GM13977 (cell line): ENCODE measurements around the gene SLC6A15.

Experiments used
- DNase-seq: peaks from one replicate; pipeline ENCODE4 v3.0.0; 2012; ENCODE audit warnings: low spot score
- in situ Hi-C: fragments of 300-500 bp; cut with MboI; formaldehyde crosslinking; loops from one replicate; pipeline ENCODE4 v1.12.0; 2022; ENCODE audit warnings: low sequenced_read_pairs, low pct_unique_long_range_greater_than_20kb, mixed read lengths, inconsistent platforms; ENCODE audit not compliant: unreplicated experiment
- TF ChIP-seq, protein P1 (sequence below): IDR thresholded peaks from 2 replicates; pipeline ENCODE4 v1.5.1; 2012; ENCODE audit warnings: mild to moderate bottlenecking, control low read depth; ENCODE audit not compliant: insufficient read depth; ENCODE audit errors: extremely low read depth, missing control alignments

Gene SLC6A15

DNA sequence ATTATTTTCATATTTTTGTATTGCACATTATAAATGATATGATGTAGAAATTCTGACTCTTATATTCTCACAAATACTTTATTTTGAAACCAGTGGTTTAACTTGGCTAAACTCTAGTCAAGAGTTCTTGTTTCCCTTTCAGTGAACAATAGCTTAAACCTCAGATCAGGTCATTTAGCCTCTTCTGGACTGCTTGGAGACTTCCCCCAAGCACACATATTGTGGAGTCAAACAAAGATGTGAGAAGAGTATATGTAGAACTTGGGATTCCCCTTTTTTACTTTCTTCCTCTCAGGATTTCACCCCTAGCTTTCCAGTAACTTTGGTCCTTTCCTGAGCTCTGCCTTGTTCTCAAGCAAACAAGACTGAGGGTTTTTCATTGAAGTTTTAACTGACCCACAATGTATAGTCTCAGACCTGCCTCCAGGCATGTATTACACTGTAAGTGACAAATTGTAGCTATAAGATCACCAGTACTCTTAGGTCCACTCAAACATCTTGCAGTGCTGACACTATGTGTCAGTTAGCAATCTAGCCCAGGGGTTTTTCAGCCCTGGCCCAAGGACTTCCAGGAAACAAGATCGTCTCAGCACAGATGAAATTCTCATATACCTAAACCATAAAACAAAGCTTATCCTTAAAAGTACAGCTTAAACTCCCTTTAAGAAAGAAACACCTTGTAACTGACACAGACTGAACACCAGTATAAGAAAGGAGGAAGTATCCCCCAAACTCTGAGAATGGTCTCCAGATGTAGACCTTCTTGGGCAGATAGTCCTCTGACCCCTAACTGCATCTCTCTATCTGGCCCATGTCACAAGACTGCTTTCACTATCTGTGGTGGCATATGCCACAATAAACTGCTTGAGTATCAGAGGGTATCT is 98.6 kb downstream of the SLC6A15 start:
- DNase-seq = no peak
- TF ChIP-seq, protein P1, sequence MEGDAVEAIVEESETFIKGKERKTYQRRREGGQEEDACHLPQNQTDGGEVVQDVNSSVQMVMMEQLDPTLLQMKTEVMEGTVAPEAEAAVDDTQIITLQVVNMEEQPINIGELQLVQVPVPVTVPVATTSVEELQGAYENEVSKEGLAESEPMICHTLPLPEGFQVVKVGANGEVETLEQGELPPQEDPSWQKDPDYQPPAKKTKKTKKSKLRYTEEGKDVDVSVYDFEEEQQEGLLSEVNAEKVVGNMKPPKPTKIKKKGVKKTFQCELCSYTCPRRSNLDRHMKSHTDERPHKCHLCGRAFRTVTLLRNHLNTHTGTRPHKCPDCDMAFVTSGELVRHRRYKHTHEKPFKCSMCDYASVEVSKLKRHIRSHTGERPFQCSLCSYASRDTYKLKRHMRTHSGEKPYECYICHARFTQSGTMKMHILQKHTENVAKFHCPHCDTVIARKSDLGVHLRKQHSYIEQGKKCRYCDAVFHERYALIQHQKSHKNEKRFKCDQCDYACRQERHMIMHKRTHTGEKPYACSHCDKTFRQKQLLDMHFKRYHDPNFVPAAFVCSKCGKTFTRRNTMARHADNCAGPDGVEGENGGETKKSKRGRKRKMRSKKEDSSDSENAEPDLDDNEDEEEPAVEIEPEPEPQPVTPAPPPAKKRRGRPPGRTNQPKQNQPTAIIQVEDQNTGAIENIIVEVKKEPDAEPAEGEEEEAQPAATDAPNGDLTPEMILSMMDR = no peak
- in situ Hi-C loops = no loop called here

DNA sequence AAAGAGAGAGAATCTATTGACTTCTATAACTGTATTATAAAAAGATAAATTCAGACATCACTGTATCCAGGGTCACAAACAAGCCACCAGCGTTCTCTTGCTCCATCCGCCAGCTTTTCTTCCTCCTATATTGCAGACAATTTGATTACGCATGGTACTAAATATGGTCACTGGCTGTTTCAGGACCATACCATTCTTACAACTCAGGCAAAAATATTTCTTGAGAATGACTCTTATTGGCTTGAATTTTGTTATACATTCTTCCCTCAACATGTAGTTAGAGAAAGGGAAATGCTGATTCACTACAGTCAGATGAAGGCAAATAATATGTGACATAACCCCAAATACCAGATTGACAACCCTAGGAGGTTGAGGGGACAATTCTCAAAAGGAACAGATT is 101.3 kb downstream of the SLC6A15 start:
- in situ Hi-C loops = no loop called here
- no peak for DNase-seq
- TF ChIP-seq, protein P1 = no peak

DNA sequence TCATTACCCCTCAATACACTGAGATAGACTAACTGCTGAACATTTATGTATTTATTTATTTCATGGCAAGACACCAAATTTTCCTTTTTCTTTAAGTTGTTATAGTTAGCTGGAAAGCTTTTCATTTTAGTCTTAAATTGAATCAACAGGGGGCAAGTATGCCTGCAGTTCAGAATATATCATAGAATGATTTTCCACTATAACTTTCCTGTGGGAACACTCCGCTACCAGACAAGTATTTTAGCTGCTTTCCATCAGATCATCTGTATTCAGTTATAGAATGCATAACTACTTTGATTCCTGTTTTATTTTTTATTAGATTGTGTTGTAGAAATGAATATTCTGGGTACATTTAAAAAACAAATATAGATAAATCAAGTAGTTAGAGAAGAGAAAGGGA is 102.0 kb downstream of the SLC6A15 start:
- no peak for DNase-seq
- TF ChIP-seq, protein P1 = no peak
- in situ Hi-C loops = no loop called here
